GM23248 (cell line): ENCODE results near the gene PERCC1. TPM values are rescaled to one million over a fixed set of nuclear protein-coding genes. Genes with fewer than 3 reads are reported as not detected.

Experiments used
- DNase-seq: peaks from one replicate; pipeline ENCODE4 v3.0.0-alpha.2; 2015
- H2AFZ ChIP-seq: fragments of 200-600 bp; sonication (generic); 2 replicates; pipeline ENCODE4 v1.6.1; 2016; ENCODE audit warnings: antibody characterized with exemption
- H3F3A ChIP-seq: fragments of 200-600 bp; sonication (generic); 2 replicates; pipeline ENCODE4 v1.6.1; 2016; ENCODE audit warnings: mild to moderate bottlenecking, antibody characterized with exemption, mixed run types; ENCODE audit not compliant: insufficient read depth
- H3K27ac ChIP-seq: fragments of 200-600 bp; sonication (generic); 2 replicates; pipeline ENCODE4 v1.5.1; 2016; ENCODE audit warnings: mild to moderate bottlenecking
- H3K27me3 ChIP-seq: fragments of 200-600 bp; sonication (generic); replicated peaks from 2 replicates; pipeline ENCODE4 v1.6.1; 2016; ENCODE audit warnings: mild to moderate bottlenecking; ENCODE audit not compliant: insufficient read depth
- H3K36me3 ChIP-seq: fragments of 200-600 bp; sonication (generic); 2 replicates; pipeline ENCODE4 v1.6.1; 2016; ENCODE audit warnings: low read depth, mild to moderate bottlenecking
- H3K4me1 ChIP-seq: fragments of 200-600 bp; sonication (generic); 2 replicates; pipeline ENCODE4 v1.6.1; 2016; ENCODE audit warnings: mild to moderate bottlenecking; ENCODE audit not compliant: insufficient read depth
- H3K4me2 ChIP-seq: fragments of 200-600 bp; sonication (generic); one replicate; pipeline ENCODE4 v1.6.1; 2016; ENCODE audit warnings: mild to moderate bottlenecking; ENCODE audit not compliant: unreplicated experiment
- H3K4me3 ChIP-seq: fragments of 200-600 bp; sonication (generic); 2 replicates; pipeline ENCODE4 v1.5.1; 2016; ENCODE audit warnings: mild to moderate bottlenecking
- H3K79me2 ChIP-seq: fragments of 200-600 bp; sonication (generic); 2 replicates; pipeline ENCODE4 v1.6.1; 2016; ENCODE audit warnings: mild to moderate bottlenecking; ENCODE audit not compliant: insufficient read depth
- H3K9ac ChIP-seq: fragments of 200-600 bp; sonication (generic); 2 replicates; pipeline ENCODE4 v1.6.1; 2016; ENCODE audit warnings: mild to moderate bottlenecking
- H3K9me2 ChIP-seq: fragments of 200-600 bp; sonication (generic); 2 replicates; pipeline ENCODE4 v1.6.1; 2016; ENCODE audit warnings: mixed run types, mild to moderate bottlenecking, moderate library complexity; ENCODE audit not compliant: insufficient read depth
- H3K9me3 ChIP-seq: fragments of 200-600 bp; sonication (generic); one replicate; pipeline ENCODE4 v1.6.1; 2017; ENCODE audit warnings: low read depth
- H4K20me1 ChIP-seq: fragments of 200-600 bp; sonication (generic); 2 replicates; pipeline ENCODE4 v1.6.0; 2016; ENCODE audit not compliant: insufficient read depth
- EZH2 ChIP-seq: fragments of 200-600 bp; sonication (generic); IDR thresholded peaks from 2 replicates; pipeline ENCODE4 v1.6.1; 2018; ENCODE audit warnings: antibody characterized with exemption, mild to moderate bottlenecking; ENCODE audit not compliant: insufficient read depth, poor library complexity, severe bottlenecking
- EZH2phosphoT487 ChIP-seq: fragments of 200-600 bp; sonication (generic); IDR thresholded peaks from 2 replicates; pipeline ENCODE4 v1.6.1; 2018; ENCODE audit warnings: antibody characterized with exemption, moderate library complexity, mild to moderate bottlenecking, low read depth; ENCODE audit not compliant: insufficient read depth
- WGBS, 2 experiments: methylation state at CpG; one replicate each; pipeline ENCODE4 v1.1.6; 2015 to 2017; ENCODE audit warnings: low lambda C conversion rate in 2 of 2, low coverage in 1 of 2; ENCODE audit errors: missing lambda C conversion rate in 2 of 2; 5-methylcytosine and 5-hydroxymethylcytosine counted together
- in situ Hi-C: fragments of 300-500 bp; cut with MboI; formaldehyde crosslinking; loops from 2 replicates; pipeline ENCODE4 v1.15.0; 2020
- polyA plus RNA-seq: library from polyadenylated mRNA; unstranded; fragments of >200 nt; fragmentation: Nextera tagmentation; extraction: Ambion mirVana; gene quantifications from 2 replicates; pipeline ENCODE4 v1.2.1, GENCODE V29; 2016
- total RNA-seq: library from RNA; depleted of rRNA; stranded (reverse); fragments of >200 nt; shearing (Covaris generic); gene quantifications from 2 replicates; pipeline ENCODE4 v1.2.3, GENCODE V29; 2014

PERCC1 gene
- total and polyA plus RNA-seq, 2 experiments from 2014 or later: not detected

DNA sequence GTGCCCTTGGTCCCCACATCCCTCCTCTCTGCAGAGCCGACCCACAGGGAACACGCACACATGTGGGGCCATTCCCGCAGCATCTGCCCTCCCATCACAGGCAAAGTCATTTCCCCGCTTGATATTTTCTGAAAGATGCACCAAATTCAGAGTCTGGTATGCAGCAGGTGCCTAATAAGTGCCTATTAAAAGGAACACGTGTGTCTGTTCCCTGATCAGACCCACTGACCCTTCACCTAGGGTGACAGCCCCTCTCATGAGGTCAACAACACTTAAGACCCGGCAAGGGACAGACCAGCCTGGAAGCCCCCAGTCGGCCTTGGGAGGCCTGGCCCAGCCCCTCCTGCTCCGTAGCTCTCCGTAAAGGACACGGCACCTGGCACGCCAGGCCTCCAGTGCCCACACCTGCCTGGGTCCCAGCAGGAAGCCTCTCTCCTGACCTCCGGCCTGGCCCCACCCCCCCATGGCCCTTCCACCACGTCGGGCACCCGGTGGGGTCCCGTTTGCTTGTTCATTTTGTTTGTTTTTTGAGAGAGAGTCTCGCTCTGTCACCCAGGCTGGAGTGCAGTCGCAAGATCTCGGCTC lies 36.4 kb upstream of the PERCC1 start:
- no peak for DNase-seq
- Histone ChIP-seq H3K4me2 (no peak overlapping the region), H3K79me2 (no peaks in the 10 kb centered on the region), H4K20me1 (no peaks in the 10 kb centered on the region), H3K27ac (no peak overlapping the region), H3K9me2 (no peaks in the 10 kb centered on the region), H3K9ac (no peak overlapping the region), H3K4me3 (no peak overlapping the region), H3K9me3 (no peaks in the 10 kb centered on the region), H3F3A (no peaks in the 10 kb centered on the region), H3K36me3 (no peaks in the 10 kb centered on the region), H2AFZ (no peak overlapping the region), H3K27me3 (no peaks in the 10 kb centered on the region), H3K4me1 (no peaks in the 10 kb centered on the region)
- TF ChIP-seq EZH2phosphoT487: no peak
- in situ Hi-C loops: no loop called here
- 90 to 91% methylated on average over 16 to 19 of the region's 19 CpGs for WGBS, 2 experiments

DNA sequence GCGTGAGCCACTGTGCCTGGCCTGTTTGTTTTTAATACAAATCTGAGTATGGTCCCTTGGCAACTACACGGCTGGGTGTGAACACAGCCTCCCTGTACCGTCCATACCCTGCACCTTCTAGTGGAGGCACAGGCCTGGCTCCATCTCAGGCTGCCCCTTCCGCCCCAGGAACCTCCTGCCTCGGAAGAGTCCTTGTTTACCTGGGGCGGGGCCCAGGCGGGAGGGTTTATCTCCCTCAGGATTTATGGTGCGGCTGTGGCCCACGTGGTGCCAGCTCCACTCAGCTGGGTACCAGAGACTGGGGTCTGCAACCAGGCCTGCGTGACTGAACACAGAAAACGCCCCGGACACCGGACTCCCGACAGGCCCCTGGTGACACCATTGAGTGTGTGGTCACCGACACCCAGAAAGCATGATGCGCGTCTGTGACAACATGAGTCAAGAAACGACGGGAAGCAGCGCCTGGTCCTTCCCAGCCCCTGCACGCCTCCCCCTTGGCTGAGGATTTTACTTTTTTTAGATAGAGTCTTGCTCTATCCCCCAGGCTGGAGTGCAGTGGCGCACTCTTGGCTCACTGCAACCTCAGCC lies 35.3 kb upstream of the PERCC1 start:
- Histone ChIP-seq H3F3A (no peaks in the 10 kb centered on the region), H3K9me3 (no peaks in the 10 kb centered on the region), H3K36me3 (no peaks in the 10 kb centered on the region), H3K4me3 (no peak overlapping the region), H3K27ac (no peak overlapping the region), H3K9ac (no peak overlapping the region), H3K4me1 (no peaks in the 10 kb centered on the region), H3K27me3 (no peaks in the 10 kb centered on the region), H2AFZ (no peak overlapping the region), H3K4me2 (no peak overlapping the region), H4K20me1 (no peaks in the 10 kb centered on the region), H3K79me2 (no peaks in the 10 kb centered on the region), H3K9me2 (no peaks in the 10 kb centered on the region)
- in situ Hi-C loops: no loop called here
- TF ChIP-seq EZH2 (no peak), EZH2phosphoT487 (no peak)
- DNase-seq: no peak
- WGBS, 2 experiments: 93 to 94% methylated on average over 21 to 22 of the region's 22 CpGs

DNA sequence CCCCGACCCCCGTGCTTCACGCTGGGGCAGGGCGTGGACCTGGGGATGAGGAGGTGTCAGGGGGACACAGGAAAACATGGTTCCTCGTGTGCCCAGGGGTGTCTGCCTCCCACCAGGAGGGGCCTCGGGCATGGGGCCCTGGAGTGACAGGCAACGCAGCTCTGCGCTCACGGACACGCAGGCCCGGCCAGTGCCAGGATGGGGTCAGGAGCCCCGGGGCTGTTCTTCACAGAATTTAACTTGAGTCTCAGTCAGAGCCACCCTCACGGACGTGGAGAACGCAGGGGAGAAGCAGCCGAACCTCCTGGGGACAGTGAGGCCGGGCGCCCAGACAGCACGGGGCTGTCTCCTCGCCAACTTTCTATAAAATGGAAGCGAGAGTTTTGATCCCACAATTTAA lies 33.1 kb upstream of the PERCC1 start:
- H3K9me3 ChIP-seq: no peaks in the 10 kb centered on the region
- H3F3A ChIP-seq: no peaks in the 10 kb centered on the region
- in situ Hi-C loops: no loop called here
- no peak for DNase-seq
- H4K20me1 ChIP-seq: no peaks in the 10 kb centered on the region
- H3K4me3 ChIP-seq: no peak overlapping the region
- no peaks in the 10 kb centered on the region for H3K27me3 ChIP-seq
- TF ChIP-seq EZH2 (no peak), EZH2phosphoT487 (no peak)
- H3K36me3 ChIP-seq: no peaks in the 10 kb centered on the region
- no peaks in the 10 kb centered on the region for H3K4me1 ChIP-seq
- WGBS, 2 experiments: 94 to 95% methylated on average over 15 to 21 of the region's 21 CpGs
- H3K79me2 ChIP-seq: no peaks in the 10 kb centered on the region
- no peak overlapping the region for H3K27ac ChIP-seq
- H2AFZ ChIP-seq: no peak overlapping the region
- no peak overlapping the region for H3K9ac ChIP-seq
- H3K4me2 ChIP-seq: no peak overlapping the region
- H3K9me2 ChIP-seq: no peaks in the 10 kb centered on the region

- no peak for DNase-seq
- no peaks in the 10 kb centered on the region for H3K4me1 ChIP-seq
- in situ Hi-C loops: no loop called here
- no peak overlapping the region for H3K4me2 ChIP-seq
- H3F3A ChIP-seq: no peaks in the 10 kb centered on the region
- no peak for TF ChIP-seq EZH2phosphoT487
- TF ChIP-seq EZH2: no peak
- no peaks in the 10 kb centered on the region for H3K27me3 ChIP-seq
- H3K4me3 ChIP-seq: no peak overlapping the region
- H2AFZ ChIP-seq: no peak overlapping the region
- no peak overlapping the region for H3K27ac ChIP-seq
- no peaks in the 10 kb centered on the region; the same call in 1 of the 2 replicates for H3K36me3 ChIP-seq
- H4K20me1 ChIP-seq: no peaks in the 10 kb centered on the region
- H3K9me2 ChIP-seq: no peaks in the 10 kb centered on the region
- H3K9ac ChIP-seq: no peak overlapping the region
- no peaks in the 10 kb centered on the region for H3K9me3 ChIP-seq
- WGBS, 2 experiments: 90 to 91% methylated on average over 9 of the region's 9 CpGs
- peaks cover 2% of the 10 kb centered on the region; the same call in 1 of the 2 replicates for H3K79me2 ChIP-seq
Measured at GRCh38 chr16:1398351-1398750, 32.5 kb upstream of the PERCC1 start.
